ENCODE measurements around the gene RCSD1.

DNA sequence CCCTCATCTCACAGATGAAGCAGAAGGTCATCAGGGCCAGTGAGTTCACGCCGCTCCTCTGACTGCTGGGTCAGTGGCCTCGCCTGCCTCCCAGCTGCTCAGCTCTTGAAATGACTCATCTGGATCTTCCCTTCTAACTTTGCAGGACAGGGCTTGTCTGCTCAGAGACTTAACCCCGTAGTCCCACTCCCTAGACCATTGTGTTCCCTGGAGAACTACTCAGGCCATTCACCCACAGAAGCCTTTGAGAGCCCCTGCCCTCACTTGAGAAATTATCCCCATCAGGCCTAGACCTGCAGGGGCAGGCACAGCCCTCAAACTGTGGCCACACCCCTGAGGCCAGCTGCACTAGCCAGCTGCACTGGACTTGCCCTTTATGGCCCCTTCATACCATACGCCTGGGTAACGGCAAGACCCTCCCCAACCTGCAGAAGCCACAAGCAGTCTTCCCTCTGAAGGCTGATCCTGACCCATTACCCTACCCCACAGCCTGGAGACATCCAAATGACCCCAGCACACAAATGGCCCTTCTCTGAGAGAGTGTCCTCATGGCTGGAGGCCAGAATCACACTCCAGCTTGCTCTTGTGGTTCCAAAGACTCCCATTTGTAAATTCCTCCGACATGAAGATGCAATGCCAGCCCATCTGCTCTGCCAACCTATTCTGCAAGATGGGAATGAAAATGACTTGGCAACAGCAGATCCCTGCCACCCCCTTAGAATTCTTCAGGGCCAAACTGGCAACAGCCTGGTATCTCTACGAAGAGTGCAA, 33.2 kb downstream of the RCSD1 start:
- TF ChIP-seq, protein P1, sequence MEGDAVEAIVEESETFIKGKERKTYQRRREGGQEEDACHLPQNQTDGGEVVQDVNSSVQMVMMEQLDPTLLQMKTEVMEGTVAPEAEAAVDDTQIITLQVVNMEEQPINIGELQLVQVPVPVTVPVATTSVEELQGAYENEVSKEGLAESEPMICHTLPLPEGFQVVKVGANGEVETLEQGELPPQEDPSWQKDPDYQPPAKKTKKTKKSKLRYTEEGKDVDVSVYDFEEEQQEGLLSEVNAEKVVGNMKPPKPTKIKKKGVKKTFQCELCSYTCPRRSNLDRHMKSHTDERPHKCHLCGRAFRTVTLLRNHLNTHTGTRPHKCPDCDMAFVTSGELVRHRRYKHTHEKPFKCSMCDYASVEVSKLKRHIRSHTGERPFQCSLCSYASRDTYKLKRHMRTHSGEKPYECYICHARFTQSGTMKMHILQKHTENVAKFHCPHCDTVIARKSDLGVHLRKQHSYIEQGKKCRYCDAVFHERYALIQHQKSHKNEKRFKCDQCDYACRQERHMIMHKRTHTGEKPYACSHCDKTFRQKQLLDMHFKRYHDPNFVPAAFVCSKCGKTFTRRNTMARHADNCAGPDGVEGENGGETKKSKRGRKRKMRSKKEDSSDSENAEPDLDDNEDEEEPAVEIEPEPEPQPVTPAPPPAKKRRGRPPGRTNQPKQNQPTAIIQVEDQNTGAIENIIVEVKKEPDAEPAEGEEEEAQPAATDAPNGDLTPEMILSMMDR (IDR thresholded peaks at IDR 0.05), result no peak
- TF ChIP-seq POLR2A (IDR thresholded peaks at IDR 0.05) (no peak), POLR2AphosphoS5 (IDR thresholded peaks at IDR 0.05) (no peak)
